CD14-positive monocyte (primary cell): ENCODE measurements around the gene PRKCQ. TPM values are rescaled to one million over a fixed set of nuclear protein-coding genes. Genes with fewer than 3 reads are reported as not detected.

Source experiments
- DNase-seq, 3 donors: peaks; one replicate each; pipeline ENCODE4 v3.0.0-alpha.2; 2011 to 2022
- H2AFZ ChIP-seq: 2 replicates; pipeline ENCODE4 v1.6.0; 2012; ENCODE audit warnings: mild to moderate bottlenecking, low read depth, low read length, inconsistent platforms; ENCODE audit not compliant: insufficient read depth, poor library complexity, severe bottlenecking
- H3K27ac ChIP-seq, 2 donors: 1 replicate in 1 of 2; 2 replicates in 1 of 2; pipeline ENCODE4 v1.5.1; 2012 to 2013; ENCODE audit warnings: low read length in 2 of 2, control low read depth in 1 of 2, inconsistent platforms in 1 of 2, low read depth in 1 of 2, mild to moderate bottlenecking in 1 of 2
- H3K27me3 ChIP-seq, 2 donors: one replicate each; pipeline versions ENCODE4 v1.6.0 to v1.6.1; 2011 to 2013; ENCODE audit warnings: low read length in 2 of 2; ENCODE audit not compliant: control insufficient read depth in 2 of 2, insufficient read depth in 2 of 2
- H3K36me3 ChIP-seq, 2 donors: replicated peaks in 1 of 2; 1 replicate in 1 of 2; 2 replicates in 1 of 2; pipeline versions ENCODE4 v1.5.1 to v1.6.1; 2012 to 2013; ENCODE audit warnings: low read length in 2 of 2, control low read depth in 1 of 2, inconsistent platforms in 1 of 2, mild to moderate bottlenecking in 1 of 2; ENCODE audit not compliant: insufficient read depth in 2 of 2, control insufficient read depth in 1 of 2
- H3K4me1 ChIP-seq, 2 donors: 1 replicate in 1 of 2; 2 replicates in 1 of 2; pipeline versions ENCODE4 v1.5.1 to v1.6.1; 2012 to 2013; ENCODE audit warnings: low read length in 2 of 2, control low read depth in 1 of 2, inconsistent platforms in 1 of 2, mild to moderate bottlenecking in 1 of 2, moderate library complexity in 1 of 2; ENCODE audit not compliant: insufficient read depth in 2 of 2, control insufficient read depth in 1 of 2
- H3K4me2 ChIP-seq: replicated peaks from 2 replicates; pipeline ENCODE3; 2012; ENCODE audit warnings: low read length, moderate library complexity, mild to moderate bottlenecking; ENCODE audit not compliant: poor library complexity, severe bottlenecking; ENCODE audit errors: extremely low read depth
- H3K4me3 ChIP-seq, 3 experiments: fragments of 200-600 bp in 1 of 3; sonication (generic) in 1 of 3; replicated peaks in 1 of 3; 1 replicate in 2 of 3; 2 replicates in 1 of 3; pipeline ENCODE4 v1.5.1; 2011 to 2013; ENCODE audit warnings: low read length in 3 of 3, mild to moderate bottlenecking in 3 of 3, control low read depth in 2 of 3, low read depth in 2 of 3, inconsistent platforms in 1 of 3, moderate library complexity in 1 of 3
- H3K79me2 ChIP-seq: 2 replicates; pipeline ENCODE4 v1.6.0; 2012; ENCODE audit warnings: mild to moderate bottlenecking, control low read depth, inconsistent platforms, low read length, moderate library complexity; ENCODE audit not compliant: insufficient read depth
- H3K9ac ChIP-seq: 2 replicates; pipeline ENCODE4 v1.6.0; 2017; ENCODE audit warnings: low read length, mild to moderate bottlenecking; ENCODE audit not compliant: insufficient read depth, poor library complexity, severe bottlenecking
- H3K9me3 ChIP-seq, 2 donors: replicated peaks in 1 of 2; 1 replicate in 1 of 2; 2 replicates in 1 of 2; pipeline versions ENCODE4 v1.5.1 to v1.6.1; 2012 to 2013; ENCODE audit warnings: low read length in 2 of 2, control low read depth in 1 of 2; ENCODE audit not compliant: control insufficient read depth in 1 of 2, insufficient read depth in 1 of 2
- H4K20me1 ChIP-seq: 2 replicates; pipeline ENCODE4 v1.6.0; 2012; ENCODE audit warnings: mild to moderate bottlenecking, low read length, control low read depth, moderate library complexity; ENCODE audit not compliant: insufficient read depth
- H3K27ac Mint-ChIP-seq, 7 donors: one replicate each; pipeline ENCODE4 v1.8.0; 2020; ENCODE audit warnings: mild to moderate bottlenecking in 7 of 7, mixed read lengths in 7 of 7, moderate library complexity in 6 of 7, inconsistent platforms in 2 of 7
- H3K27me3 Mint-ChIP-seq, 3 donors: one replicate each; pipeline ENCODE4 v1.8.0; 2021 to 2022; ENCODE audit warnings: low read depth in 3 of 3, mild to moderate bottlenecking in 3 of 3, mixed read lengths in 3 of 3, moderate library complexity in 3 of 3, inconsistent platforms in 1 of 3
- H3K36me3 Mint-ChIP-seq, 2 donors: one replicate each; pipeline ENCODE4 v1.8.0; 2020; ENCODE audit warnings: mixed read lengths in 2 of 2, inconsistent platforms in 1 of 2, mild to moderate bottlenecking in 1 of 2
- H3K4me1 Mint-ChIP-seq: one replicate; pipeline ENCODE4 v1.8.0; 2020; ENCODE audit warnings: mild to moderate bottlenecking, mixed read lengths
- H3K4me3 Mint-ChIP-seq, 2 donors: one replicate each; pipeline ENCODE4 v1.8.0; 2020; ENCODE audit warnings: mild to moderate bottlenecking in 2 of 2, mixed read lengths in 2 of 2, moderate library complexity in 1 of 2
- H3K9me3 Mint-ChIP-seq, 7 donors: one replicate each; pipeline ENCODE4 v1.8.0; 2020 to 2022; ENCODE audit warnings: mixed read lengths in 7 of 7, mild to moderate bottlenecking in 6 of 7, moderate library complexity in 6 of 7, inconsistent platforms in 2 of 7
- WGBS: methylation state at CpG from one replicate; pipeline ENCODE4 v1.1.5; 2013; ENCODE audit warnings: missing lambda C conversion rate; ENCODE audit not compliant: insufficient coverage; 5-methylcytosine and 5-hydroxymethylcytosine counted together
- intact Hi-C, 2 donors: fragments of 100-400 bp; cut with micrococcal nuclease; formaldehyde crosslinking; loops; one replicate each; pipeline versions ENCODE4 v1.15.0 to v1.15.1; 2023
- polyA plus RNA-seq, 3 donors: library from polyadenylated mRNA; depleted of rRNA in 1 of 3; unstranded in 2 of 3; stranded (reverse) in 1 of 3; fragments of 300-500 nt in 2 of 3; fragments of >200 nt in 1 of 3; fragmentation: Illumina TruSeq in 2 of 3; gene quantifications; 1 replicate in 2 of 3; 2 replicates in 1 of 3; pipeline ENCODE4 v1.2.3, GENCODE V29; 2012 to 2021
- TF ChIP-seq, protein P1 (sequence below): fragments of 200-600 bp; IDR thresholded peaks from one replicate; pipeline ENCODE4 v1.8.0; 2022; ENCODE audit warnings: antibody characterized with exemption, mild to moderate bottlenecking

Gene PRKCQ
- polyA plus RNA-seq, 3 donors, result 0.01 to 0.29 (median 0.09) TPM

- intact Hi-C loops, result no loop called here
- H3K4me3 Mint-ChIP-seq, result no peak overlapping the region
- WGBS, result 54% methylated on average over 5 of the region's 5 CpGs
These were observed 121.3 kb downstream of the PRKCQ start for GRCh38 chr10:6458814-6459213.

DNA sequence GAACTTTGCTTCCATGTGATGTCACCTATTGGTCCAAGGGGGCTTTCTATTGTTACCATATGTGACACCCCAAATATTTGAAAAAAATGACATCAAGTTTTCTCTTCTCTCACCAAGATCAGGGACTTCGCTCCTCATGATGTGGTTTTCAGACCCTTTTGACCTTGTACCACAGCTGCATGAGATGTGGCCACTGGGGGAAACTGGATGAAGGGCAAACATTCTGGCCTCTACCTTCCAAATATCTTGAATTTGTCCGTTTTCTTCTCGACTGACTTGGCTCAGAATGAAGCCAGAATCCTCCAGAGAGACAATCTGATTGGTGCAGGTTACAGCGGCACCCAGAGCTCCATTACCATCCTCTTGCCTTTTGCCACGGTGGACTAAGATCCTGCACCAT, 122.7 kb downstream of the PRKCQ start:
- no peak overlapping the region for H3K27ac Mint-ChIP-seq

More at GRCh38 chr10:6458814-6459213, 121.3 kb downstream of the PRKCQ start:
- H3K36me3 Mint-ChIP-seq, result peaks cover 0 to 6% of the 10 kb centered on the region in 2 donors
- H4K20me1 ChIP-seq, result no peaks in the 10 kb centered on the region
- H2AFZ ChIP-seq, result no peak overlapping the region
- no peak overlapping the region for H3K4me2 ChIP-seq
- no peaks in the 10 kb centered on the region for H3K36me3 ChIP-seq
- H3K9me3 ChIP-seq, result peaks cover 0 to 3% of the 10 kb centered on the region in 2 donors
- H3K27ac ChIP-seq, result no peak overlapping the region
- H3K9ac ChIP-seq, result no peak overlapping the region
- DNase-seq, result no peak
- no peaks in the 10 kb centered on the region for H3K4me1 ChIP-seq
- H3K27ac Mint-ChIP-seq, result no peak overlapping the region
- H3K79me2 ChIP-seq, result no peaks in the 10 kb centered on the region
- H3K27me3 Mint-ChIP-seq, result no peaks in the 10 kb centered on the region
- TF ChIP-seq, protein P1, sequence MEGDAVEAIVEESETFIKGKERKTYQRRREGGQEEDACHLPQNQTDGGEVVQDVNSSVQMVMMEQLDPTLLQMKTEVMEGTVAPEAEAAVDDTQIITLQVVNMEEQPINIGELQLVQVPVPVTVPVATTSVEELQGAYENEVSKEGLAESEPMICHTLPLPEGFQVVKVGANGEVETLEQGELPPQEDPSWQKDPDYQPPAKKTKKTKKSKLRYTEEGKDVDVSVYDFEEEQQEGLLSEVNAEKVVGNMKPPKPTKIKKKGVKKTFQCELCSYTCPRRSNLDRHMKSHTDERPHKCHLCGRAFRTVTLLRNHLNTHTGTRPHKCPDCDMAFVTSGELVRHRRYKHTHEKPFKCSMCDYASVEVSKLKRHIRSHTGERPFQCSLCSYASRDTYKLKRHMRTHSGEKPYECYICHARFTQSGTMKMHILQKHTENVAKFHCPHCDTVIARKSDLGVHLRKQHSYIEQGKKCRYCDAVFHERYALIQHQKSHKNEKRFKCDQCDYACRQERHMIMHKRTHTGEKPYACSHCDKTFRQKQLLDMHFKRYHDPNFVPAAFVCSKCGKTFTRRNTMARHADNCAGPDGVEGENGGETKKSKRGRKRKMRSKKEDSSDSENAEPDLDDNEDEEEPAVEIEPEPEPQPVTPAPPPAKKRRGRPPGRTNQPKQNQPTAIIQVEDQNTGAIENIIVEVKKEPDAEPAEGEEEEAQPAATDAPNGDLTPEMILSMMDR, result no peak
- H3K9me3 Mint-ChIP-seq, result peaks cover 0 to 3% (median 1%) of the 10 kb centered on the region in 7 donors
- no peak overlapping the region for H3K4me3 ChIP-seq
- H3K27me3 ChIP-seq, result no peaks in the 10 kb centered on the region
- H3K4me1 Mint-ChIP-seq, result no peaks in the 10 kb centered on the region

More for the DNA sequence above, 122.7 kb downstream of the PRKCQ start:
- peaks cover 0 to 3% of the 10 kb centered on the region in 2 donors for H3K9me3 ChIP-seq
- no peak overlapping the region for H3K4me2 ChIP-seq
- H3K4me1 ChIP-seq, result no peaks in the 10 kb centered on the region
- no peak overlapping the region for H3K4me3 Mint-ChIP-seq
- no peaks in the 10 kb centered on the region for H3K4me1 Mint-ChIP-seq
- no peak overlapping the region for H3K9ac ChIP-seq
- no peak overlapping the region for H3K4me3 ChIP-seq
- DNase-seq, result no peak
- TF ChIP-seq, protein P1, result no peak
- no peak overlapping the region for H2AFZ ChIP-seq
- no peak overlapping the region for H3K27ac ChIP-seq
- 100% methylated on average over 2 of the region's 5 CpGs for WGBS
- intact Hi-C loops, result no loop called here
- H4K20me1 ChIP-seq, result no peaks in the 10 kb centered on the region
- no peaks in the 10 kb centered on the region for H3K79me2 ChIP-seq
- H3K27me3 ChIP-seq, result no peaks in the 10 kb centered on the region
- peaks cover 0 to 3% (median 1%) of the 10 kb centered on the region in 7 donors for H3K9me3 Mint-ChIP-seq
- no peaks in the 10 kb centered on the region for H3K27me3 Mint-ChIP-seq
- H3K36me3 Mint-ChIP-seq, result peaks cover 0 to 6% of the 10 kb centered on the region in 2 donors
- H3K36me3 ChIP-seq, result no peaks in the 10 kb centered on the region
